ENCODE measurements around the gene JMJD8. TPM values are rescaled to one million over a fixed set of nuclear protein-coding genes. Genes with fewer than 3 reads are reported as not detected.
A peak's percentile ranks its signal among the peaks of the same experiment; 100 is the strongest.
"Not testable (repeated sequence)": the region's sequence is repeated elsewhere in the genome, so short reads cannot be mapped to it uniquely, and the experiment has no call there.

Gene JMJD8
- total RNA-seq, 1 donor, result 42.8 TPM

GRCh38 chr16:694863-695354, 10.8 kb upstream of the JMJD8 start:
- no peak for TF ChIP-seq CTCF (IDR thresholded peaks at IDR 0.05; ENCODE audit: insufficient read depth, low read length)
- H3K4me3 ChIP-seq (ENCODE audit: low read depth, low read length), result no peak overlapping the region
- no peak for DNase-seq (ENCODE audit: low read depth)

GRCh38 chr16:694187-694862, 10.2 kb upstream of the JMJD8 start:
- H3K4me3 ChIP-seq (ENCODE audit: low read depth, low read length), result no peak overlapping the region
- no peak for TF ChIP-seq CTCF (IDR thresholded peaks at IDR 0.05; ENCODE audit: insufficient read depth, low read length)
- DNase-seq (ENCODE audit: low read depth), result no peak

DNA sequence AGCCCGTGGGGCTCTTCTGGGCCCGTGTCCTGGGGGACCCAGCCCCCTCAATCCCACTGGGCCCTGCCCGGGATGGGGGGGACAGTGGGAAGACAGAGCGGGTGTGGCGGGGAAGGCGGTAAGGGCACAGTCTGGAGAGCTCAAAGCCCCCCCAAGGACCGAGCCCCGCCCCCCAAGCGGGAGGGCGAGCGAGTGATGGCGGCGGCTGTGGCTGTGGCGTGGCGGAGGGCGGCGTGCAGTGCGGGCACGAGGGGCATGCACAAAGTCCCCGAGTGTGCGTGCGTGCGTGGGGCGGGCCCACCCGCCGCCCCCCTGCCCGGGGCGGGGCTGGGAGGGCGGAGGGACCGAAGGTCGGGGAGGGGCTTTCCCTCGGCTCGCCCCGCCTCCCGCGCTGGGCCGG, 9.6 kb upstream of the JMJD8 start:
- TF ChIP-seq CTCF (IDR thresholded peaks at IDR 0.05; ENCODE audit: insufficient read depth, low read length), result no peak
- DNase-seq (ENCODE audit: low read depth), result no peak
- no peak overlapping the region for H3K4me3 ChIP-seq (ENCODE audit: low read depth, low read length)

DNA sequence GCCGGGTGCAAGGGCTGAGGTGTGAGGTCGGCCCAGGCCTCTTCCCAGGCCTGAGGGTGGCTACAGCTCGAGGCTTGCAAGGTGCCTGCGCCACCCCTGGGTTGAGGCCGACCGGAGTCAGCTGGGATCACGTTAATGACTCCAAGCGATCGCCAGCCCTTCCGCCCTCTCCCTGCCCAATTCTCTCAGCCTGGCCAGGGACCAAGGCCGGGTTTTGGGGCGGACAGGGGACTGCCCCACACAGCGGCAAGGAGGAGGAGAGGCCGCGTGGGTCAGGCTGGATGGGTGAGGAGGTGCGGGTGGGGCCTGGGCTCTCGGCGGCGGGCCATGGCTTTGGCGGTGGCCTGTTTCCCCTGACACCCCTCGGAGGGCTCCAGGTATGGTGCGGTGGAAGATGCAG, 9.2 kb upstream of the JMJD8 start:
- DNase-seq (ENCODE audit: low read depth), result no peak
- TF ChIP-seq CTCF (IDR thresholded peaks at IDR 0.05; ENCODE audit: insufficient read depth, low read length), result no peak
- H3K4me3 ChIP-seq (ENCODE audit: low read depth, low read length), result no peak overlapping the region

GRCh38 chr16:692356-693108, 8.4 kb upstream of the JMJD8 start:
- TF ChIP-seq CTCF (IDR thresholded peaks at IDR 0.05; ENCODE audit: insufficient read depth, low read length), result no peak
- no peak overlapping the region for H3K4me3 ChIP-seq (ENCODE audit: low read depth, low read length)
- no peak for DNase-seq (ENCODE audit: low read depth)

DNA sequence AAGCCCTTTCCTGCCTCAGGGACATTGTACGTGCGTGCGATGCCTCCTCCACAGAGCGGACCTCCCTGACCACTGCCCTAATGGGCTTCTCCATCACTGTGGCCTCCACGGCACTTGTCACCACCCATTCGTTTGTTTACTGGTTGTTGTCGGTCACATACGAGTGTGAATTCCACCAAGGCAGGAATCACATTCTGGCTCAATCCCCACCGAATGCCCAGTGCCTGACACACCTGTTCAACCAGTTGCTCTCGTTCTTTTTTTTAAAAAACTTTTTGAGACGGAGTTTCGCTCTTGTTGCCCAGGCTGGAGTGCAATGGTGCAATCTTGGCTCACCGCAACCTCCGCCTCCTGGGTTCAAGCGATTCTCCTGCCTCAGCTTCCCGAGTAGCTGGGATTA, 7.1 kb upstream of the JMJD8 start:
- not testable (repeated sequence) for H3K4me3 ChIP-seq (ENCODE audit: low read depth, low read length); DNase-seq (ENCODE audit: low read depth)

DNA sequence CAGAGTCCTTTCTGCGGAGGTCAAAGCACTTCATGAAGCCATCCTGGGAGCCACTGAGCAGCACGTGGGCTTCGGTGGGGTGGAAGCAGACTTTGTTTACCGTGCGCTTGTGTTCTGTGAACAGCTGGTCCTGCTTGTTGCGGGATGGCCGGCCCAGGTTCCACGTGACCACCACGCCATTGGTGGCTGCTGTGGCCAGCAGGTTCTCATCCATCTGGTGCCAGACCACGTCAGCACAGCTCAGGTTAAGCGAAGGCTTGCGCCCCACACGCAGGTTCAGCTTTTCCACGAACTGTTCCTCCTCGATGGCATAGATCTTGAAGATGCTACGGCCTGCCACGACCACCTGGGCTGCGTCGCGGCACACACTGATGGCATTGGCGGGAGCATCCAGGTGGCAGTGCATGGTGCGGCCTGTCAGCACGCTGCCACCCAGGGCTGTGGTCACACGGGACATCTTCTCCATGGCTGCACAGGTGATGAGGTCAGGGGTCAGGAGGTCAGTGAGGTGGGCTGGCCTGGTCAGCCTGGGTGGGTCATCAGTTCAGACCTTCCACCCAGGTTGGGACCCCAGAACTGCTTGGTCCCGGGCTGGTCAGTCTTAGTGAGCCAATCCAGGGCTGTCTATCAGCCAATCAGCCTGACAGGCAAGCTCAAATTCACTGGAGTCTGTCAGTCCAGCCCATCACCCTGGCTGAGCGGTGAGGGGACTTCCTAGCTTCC, 5.2 kb upstream of the JMJD8 start:
- H3K4me3 ChIP-seq (ENCODE audit: low read depth, low read length), result peak overlapping the region; percentile 81
- no peak for TF ChIP-seq CTCF (IDR thresholded peaks at IDR 0.05; ENCODE audit: insufficient read depth, low read length)
- no peak for DNase-seq (ENCODE audit: low read depth)
